Hypothalamus (tissue), 51 donors: ENCODE results near the gene PDLIM5.
A peak's percentile ranks its signal among the peaks of the same experiment; 100 is the strongest.

ENCODE experiments used
- DNase-seq, 51 donors: peaks; one replicate each; lab custom pipeline; 2025; lab: John Stamatoyannopoulos, UW

The PDLIM5 gene

DNA sequence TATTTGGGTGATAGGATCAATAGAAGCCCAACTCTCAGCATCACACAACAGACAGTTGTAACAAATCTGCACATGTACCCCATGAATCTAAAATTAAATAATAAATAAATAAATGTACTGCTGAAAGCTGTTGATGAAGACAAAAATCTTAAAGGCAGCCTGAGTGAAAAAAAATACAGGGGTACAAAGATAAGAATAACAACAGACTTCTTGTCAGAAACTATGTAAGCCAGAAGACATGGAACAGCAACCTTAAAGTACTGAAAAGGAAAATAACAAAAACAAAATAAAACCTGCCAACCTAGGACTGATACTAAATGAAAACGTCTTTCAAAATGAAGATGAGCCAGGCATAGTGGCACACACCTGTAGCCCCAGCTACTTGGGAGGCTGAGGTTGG lies 25.0 kb upstream of the PDLIM5 start:
- DNase-seq, result no peak

DNA sequence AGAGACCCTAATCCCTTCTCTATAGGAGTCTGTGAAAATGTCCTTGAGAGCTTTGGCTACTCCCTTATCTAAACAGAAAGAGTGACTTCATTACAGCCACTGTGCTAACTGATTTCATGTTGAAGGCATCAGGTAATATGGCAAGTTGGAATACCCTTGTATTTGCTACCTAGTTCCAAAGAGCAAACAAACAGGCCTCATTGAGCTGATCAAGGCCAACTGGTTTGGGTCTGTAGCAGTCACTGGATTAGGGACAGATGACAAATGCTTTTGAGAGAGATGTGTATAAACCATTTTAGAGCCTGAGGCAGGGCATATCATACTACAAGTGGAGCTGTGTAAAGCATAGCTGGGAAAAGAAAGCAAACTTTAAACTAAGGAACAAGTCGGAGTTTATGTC lies 22.9 kb upstream of the PDLIM5 start:
- no peak for DNase-seq

DNA sequence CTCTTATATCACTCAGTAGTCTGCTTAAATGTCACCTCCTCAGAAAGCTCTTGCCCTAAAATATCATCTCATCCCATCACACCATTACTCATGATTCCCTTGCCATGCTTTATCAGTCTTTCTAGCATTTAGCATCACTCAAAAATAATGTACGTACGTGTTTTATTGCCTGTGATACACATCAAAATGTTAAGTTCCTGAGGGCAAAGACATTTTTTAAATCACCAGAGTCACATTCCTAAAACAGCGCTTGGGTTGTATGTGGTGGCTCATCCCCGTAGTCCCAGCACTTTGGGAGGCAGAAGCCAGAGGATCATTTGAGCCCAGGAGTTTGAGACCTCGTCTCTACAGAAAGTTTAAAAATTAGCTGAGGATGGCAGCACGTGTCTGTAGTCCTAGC lies 21.3 kb upstream of the PDLIM5 start:
- DNase-seq, result no peak

DNA sequence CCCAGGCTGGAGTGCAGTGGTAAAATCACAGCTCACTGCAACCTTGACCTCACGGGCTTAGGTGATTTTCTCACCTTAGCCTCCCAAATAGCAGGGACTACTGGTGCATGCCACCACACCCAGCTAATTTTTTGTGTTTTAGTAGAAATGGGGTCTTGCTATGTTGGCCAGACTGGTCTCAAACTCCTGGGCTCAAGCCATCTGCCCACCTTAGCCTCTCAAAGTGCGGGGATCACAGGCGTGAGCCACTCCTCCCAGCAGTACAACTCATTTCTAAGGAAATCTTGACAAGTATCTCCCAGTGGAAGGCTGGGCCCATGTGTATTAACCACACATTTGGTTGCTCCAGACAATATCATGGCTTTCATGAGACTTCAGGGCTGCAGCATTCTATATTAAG lies 20.4 kb upstream of the PDLIM5 start:
- no peak for DNase-seq

DNA sequence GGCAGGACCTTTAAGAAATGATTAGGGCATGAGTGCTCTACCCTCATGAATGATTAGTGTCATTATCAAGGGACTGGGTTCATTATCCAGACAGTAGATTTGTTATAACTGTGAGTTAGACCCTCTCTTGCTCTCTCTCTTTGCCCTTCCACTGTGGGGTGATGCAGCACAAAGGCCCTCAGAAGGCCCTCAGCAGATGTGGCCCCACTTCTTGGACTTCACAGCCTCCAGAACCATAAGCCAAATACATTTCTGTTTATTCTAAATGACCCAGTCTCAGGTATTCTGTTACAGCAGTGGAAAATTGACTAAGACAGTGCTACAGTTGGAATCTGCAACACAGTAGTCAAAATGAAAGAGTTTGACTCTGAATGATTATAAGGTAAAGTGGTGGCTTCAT lies 17.2 kb upstream of the PDLIM5 start:
- DNase-seq, result no peak

DNA sequence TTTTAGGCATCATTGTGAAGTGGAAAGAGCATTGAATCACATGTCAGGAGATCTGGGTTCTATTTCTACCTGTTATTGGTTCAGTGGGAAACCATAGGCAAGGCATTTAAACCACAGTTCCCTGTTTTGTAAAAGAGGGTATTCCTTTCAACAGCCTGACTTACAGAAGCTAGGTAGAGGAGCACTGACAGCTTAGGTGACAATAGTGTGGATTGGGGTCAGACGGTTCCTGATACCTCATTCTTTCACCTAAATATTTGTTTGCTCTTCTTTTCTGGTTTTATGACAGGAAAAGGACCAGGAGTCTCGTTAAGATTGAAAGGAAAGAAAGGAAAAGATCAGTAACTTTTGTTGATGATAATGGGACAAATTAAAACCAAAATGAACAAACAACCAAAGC lies 15.9 kb upstream of the PDLIM5 start:
- DNase-seq, result no peak

DNA sequence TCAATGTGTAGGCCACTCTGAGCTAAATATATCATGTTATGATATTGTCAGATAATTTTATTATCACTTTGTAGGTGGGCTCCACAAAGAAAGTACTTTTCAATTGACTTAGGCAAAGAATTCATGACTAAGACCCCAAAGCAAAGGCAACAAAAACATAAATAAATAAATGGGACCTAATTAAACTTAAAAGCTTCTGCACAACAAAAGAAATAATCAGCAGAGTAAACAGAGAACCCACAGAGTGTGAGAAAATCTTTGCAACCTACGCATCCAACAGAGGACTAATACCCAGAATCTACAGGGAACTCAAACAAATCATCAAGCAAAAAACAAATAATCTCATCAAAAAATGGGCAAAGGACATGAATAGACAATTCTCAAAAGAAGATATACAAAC lies 15.2 kb upstream of the PDLIM5 start:
- no peak for DNase-seq

DNA sequence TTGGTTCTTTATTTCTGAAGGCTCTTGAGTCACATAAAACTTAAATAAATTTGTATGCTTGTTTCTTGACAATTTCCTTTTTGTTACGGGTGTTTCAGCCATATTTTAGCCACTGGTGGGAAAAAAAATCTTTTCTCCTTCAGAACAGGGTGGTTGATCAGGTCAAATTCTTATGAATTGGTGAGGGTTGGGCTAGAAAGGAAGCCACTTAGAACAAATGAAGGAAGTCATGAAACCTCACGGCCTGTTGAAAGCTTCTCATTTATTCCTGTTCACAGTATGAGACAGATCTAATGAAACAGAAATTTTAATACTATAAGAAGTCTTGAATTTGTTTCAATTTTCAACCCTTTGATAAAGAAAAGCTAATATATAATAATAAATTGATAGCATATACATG lies 12.1 kb upstream of the PDLIM5 start:
- DNase-seq, result no peak

DNA sequence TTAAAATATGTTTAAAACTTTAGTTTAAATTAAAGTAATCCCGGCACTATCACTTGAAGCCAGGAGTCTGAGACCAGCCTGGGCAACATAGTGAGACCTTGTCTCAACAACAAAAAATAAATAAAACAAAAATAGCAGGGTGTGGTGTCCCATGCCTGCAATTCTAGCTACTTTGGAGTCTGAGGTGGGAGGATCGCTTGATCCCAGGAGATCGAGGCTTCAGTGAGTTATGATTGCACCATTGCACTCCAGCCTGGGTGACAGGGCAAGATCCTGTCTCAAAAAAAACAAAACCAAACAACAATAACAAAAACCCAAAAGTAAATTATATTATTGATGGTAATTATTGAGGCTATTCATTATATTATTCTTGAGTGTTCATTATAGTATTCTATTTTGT lies 9.9 kb upstream of the PDLIM5 start:
- no peak for DNase-seq

DNA sequence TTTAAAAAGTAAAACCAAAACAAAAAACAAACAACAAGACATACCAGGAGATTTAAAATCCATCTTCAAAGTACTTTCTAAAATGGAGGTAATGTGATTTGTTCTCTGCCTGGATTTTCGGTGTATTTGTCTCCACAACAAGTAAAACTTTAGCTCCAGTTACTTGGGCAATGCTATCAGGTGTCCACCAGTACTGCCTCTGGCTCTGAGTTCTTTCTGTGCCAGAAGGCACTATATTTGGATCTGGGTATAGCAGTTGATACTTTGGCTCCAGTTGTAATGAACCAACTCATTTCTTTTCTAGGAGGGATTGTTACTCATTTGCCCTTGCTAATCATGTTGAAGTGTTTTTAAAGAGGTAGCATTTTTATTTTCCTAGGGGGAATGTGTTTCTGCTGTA lies 9.5 kb upstream of the PDLIM5 start:
- DNase-seq, result no peak

DNA sequence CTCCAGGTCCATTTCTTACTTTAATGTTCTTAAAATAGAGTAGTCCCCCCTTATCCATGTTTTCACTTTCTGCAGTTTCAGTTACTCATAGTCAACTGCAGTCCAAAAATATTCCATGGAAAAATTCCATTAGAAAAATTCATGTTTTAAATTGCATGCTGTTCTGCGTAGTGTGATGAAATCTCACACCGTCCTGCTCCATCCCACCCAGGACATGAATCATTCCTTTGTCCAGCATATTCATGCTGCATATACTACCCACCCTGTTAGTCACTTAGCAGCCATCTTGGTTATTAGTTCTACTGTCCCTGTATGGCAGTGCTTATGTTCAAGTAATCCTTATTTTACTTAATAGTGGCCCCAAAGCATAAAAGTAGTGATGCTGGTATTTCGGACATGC lies 5.4 kb upstream of the PDLIM5 start:
- DNase-seq, result no peak

DNA sequence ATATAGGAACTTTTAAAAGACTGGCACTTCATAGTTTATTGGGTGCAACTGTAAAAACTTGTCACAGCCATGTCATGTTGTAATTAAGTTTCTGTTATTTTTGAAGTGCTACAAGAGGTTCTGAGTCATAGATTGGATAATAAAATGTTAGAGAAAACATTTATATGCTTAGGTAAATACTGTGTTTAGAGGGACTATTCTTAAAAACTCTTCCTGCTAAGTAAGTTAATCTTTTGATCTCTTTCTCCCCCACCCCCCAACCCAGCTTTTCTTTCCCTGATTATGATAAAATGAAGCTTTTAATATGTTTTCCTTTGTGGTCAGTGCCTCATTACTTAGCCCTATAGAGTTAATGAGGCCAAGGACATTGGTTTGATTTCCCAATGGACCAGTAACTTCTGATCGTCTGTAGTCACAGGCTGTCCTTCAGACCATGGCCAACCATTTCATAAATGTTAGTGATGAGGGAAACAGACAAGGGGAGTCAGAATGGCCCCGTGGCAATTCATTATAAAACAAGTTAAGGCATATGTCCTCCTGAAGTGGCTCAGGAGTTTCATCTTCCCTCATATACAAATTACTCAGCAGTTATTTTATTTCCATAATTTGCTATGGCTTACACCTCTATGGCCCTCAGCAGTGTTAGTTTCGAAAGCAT lies 3.9 kb upstream of the PDLIM5 start:
- DNase-seq, result no peak

DNA sequence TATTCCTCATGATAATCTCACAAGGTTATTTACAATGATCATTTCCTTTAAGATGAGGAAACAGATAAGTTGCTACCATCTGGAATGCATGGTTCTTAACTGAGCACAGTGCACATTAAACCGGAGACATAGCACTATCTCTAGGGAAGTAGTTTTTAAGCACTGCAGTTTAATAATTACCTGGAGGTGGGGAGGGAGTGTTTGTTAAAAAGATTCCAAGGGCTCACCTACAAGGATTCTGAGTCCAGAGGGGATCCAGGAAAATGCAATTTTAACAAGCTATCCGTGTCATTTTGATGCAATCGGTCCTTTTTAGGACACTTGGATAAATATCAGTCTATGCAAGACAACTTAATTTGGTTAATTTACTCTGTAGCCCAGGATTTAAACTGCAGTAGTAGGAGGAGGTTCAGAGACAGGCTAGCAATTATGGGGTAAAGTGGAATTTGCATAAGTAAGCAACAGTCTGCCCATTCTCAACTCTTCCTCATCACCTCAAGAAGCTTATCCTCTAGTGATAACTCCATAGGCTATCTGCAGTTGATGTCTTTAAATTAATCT lies 2.8 kb upstream of the PDLIM5 start:
- DNase-seq, result no peak

DNA sequence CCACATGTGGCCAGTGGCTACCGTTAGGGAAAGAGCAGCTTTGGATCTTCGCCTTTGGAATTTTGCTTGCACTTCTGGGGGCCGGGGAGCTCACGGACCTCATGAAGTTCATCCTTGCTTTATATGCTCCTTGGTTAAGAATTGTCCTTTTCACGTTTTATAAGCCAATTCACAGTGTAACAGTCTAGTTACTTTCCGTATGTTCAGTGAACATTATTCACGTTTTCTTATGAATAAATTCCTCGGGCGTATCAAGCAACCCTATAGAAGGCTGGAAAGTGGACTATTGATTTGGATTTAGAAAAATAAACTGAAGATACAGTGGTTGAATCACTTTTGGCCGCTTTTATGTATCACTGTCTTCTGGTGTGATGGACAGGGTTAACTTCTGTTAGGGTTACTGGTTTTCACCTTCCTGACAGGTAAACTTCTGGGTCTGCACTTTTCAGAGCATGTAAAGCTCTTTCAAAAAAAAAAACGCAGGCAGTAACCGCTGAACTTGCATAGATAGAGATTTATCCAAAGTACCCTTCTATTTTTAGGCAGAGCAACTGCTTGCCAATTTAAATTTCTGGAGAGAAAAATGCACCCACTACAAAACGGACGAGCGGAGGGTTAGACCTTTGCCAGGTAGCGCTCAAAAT lies 569 bp upstream of the PDLIM5 start:
- no peak for DNase-seq

DNA sequence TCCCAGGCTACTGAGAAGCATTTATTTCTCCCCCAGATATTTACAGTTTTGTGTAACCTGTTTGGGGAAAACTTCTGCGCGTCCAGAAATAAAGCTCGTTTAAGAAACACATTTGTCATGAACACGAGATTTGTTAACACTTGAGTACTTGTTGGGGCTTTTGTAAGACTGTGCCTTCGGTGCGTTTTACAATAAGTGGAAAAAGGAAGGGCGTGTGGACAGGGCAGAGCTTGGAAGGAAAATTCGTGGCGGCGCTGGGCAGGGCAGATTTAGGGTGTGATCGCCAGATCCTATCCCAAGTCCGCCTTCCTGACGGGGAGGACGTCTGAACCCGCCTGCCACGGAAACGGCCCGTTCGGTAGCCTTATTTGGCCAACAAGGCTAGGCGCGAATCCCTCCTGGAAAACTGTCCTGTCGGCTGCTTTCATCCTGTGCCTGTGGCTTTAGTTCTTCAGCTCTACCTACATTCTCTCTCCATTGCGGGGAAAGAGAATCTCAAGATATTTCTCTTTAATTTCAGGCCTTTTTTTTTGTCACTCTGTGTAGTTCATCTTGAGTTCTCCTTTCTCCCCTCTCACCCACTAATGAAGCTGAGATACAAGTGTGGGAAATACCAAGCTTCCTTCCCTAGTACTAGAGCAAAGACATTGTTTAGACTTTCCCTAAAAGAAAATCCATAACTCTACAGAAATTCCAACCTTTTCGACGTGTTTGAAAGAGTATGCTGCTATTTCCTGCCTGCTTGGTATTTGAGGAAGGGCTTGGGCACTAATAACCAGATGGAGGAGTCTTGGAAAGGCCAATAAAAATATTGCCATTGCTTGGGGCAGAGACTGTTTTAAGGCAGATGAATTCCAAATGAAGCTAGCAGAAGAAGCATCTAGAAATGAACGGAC lies 982 bp downstream of the PDLIM5 start:
- DNase-seq, result peak in 43 of 51 donors; percentile 4 to 72 (median 29)

DNA sequence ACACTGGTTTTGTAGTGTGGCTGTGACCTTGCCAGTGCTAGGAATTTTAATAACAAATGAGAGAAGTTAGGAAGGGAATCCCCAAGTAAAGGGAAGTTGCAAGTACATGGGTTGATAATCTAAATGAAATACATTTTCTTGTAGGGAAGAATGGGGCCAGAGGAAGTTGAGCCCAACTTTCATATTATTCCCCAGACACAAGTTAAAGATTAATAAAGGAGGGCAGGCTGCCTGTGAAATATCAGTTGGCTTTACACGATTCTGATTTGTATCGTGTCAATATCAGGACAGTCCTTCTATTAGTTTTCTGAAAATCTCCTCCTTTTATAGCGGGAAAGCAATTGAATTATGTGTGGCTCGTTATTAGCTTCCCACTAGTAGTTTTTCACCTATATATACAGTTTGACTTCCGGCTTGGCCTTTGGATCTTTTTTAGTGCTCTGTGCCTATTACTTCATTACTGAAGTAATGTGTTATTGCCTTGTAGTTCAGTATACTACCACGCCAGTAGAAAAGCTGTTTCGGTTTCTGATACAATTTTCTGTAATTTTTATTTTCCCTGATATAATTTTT lies 1.7 kb downstream of the PDLIM5 start:
- no peak for DNase-seq

DNA sequence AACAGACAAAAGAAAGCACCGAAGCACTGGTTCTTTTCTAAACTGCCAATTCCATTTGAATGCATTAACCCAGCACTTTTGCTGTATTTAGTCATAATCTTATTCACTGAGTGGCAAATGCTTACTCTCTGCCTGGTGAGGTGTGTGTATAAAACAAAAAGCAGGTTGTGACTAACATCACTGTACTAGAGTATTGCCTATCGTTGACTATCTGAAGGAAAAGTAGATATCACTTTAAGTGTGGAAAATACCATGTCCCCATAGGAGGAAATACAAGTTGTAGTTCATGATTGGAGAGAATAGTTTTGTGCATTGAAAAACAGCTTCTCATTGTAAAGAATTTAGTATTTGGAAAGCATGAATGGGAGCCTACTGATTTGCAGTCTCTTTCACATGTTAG lies 2.7 kb downstream of the PDLIM5 start:
- peak in 1 of 51 donors; percentile 16 for DNase-seq

DNA sequence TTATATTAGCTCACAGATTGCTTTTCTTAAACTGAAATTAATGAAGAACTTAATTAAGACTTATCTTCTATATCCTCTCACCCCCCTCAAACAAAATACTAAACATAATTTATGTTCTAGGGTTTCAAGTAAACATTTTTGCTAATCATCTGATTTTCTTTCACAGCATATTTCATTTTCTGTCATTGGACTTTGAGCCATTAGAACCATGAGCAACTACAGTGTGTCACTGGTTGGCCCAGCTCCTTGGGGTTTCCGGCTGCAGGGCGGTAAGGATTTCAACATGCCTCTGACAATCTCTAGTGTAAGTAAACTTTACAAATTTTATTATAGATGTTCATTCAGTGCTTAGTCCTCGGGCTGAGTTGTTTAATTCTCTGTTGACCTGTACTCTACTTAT lies 3.3 kb downstream of the PDLIM5 start:
- DNase-seq, result peak in 6 of 51 donors; percentile 0 to 12 (median 5)

DNA sequence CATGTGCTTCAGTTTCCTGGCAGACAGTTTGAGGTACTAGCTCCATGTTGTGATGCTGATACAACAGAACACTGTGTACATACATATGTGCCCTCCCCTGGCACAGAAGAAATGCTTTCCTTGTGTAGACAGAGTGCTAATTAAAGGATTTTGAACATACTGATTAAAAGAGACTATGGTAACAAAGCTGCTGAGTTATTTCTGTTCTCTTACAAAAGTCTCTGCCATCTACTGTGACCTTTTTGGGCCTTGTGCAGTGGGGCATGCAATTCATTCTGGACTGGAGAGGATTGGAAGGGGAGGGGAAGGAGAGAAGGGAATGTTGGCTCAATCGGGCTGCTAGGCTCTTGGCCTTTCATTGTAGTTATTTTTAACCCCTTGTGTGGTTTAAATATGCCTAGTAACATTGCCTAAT lies 6.0 kb downstream of the PDLIM5 start:
- peak in 13 of 51 donors; percentile 1 to 44 (median 16) for DNase-seq

DNA sequence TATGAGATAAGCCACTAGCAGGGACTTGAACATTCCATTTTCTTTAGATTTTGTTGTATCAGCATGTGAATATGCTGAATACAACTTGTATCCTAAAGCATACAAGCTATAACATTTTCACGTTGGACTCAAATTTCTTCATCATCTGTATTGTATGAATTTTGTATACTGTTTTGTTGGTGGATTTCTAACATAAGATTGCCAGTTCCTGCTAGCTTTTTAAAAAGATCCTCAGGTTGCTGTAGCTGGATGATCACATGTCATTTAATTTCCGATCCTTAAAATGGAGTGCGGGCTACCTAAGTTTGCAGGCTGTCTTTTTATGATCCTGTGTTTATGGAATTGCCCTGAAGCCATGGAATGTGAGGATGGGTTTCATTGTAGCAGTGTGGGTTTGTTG lies 6.9 kb downstream of the PDLIM5 start:
- DNase-seq, result no peak
